Peyer's patch (tissue), 4 donors: ENCODE measurements around the gene CD300A.
"Not testable (repeated sequence)": the region's sequence is repeated elsewhere in the genome, so short reads cannot be mapped to it uniquely, and the experiment has no call there.

Source experiments
- CTCF ChIP-seq, 6 experiments: fragments of 450-650 bp in 4 of 6; fragments of 200-600 bp in 2 of 6; sonication (generic) in 1 of 6; IDR thresholded peaks; one replicate each; pipeline ENCODE4 v1.5.1; 2017 to 2019; ENCODE audit warnings: antibody characterized with exemption in 6 of 6, mild to moderate bottlenecking in 3 of 6, moderate library complexity in 1 of 6
- POLR2A ChIP-seq, 2 donors: fragments of 450-650 bp; IDR thresholded peaks; one replicate each; pipeline ENCODE4 v1.5.1; 2017; ENCODE audit warnings: antibody characterized with exemption in 2 of 2, mild to moderate bottlenecking in 2 of 2, moderate library complexity in 2 of 2

- TF ChIP-seq POLR2A, CTCF (IDR thresholded peaks at IDR 0.05): not testable (repeated sequence)
Measured at GRCh38 chr17:74503949-74504348, 37.5 kb downstream of the CD300A start.
